ENCODE data around the gene EHD4.
A peak's percentile ranks its signal among the peaks of the same experiment; 100 is the strongest.

- TF ChIP-seq, protein P1, sequence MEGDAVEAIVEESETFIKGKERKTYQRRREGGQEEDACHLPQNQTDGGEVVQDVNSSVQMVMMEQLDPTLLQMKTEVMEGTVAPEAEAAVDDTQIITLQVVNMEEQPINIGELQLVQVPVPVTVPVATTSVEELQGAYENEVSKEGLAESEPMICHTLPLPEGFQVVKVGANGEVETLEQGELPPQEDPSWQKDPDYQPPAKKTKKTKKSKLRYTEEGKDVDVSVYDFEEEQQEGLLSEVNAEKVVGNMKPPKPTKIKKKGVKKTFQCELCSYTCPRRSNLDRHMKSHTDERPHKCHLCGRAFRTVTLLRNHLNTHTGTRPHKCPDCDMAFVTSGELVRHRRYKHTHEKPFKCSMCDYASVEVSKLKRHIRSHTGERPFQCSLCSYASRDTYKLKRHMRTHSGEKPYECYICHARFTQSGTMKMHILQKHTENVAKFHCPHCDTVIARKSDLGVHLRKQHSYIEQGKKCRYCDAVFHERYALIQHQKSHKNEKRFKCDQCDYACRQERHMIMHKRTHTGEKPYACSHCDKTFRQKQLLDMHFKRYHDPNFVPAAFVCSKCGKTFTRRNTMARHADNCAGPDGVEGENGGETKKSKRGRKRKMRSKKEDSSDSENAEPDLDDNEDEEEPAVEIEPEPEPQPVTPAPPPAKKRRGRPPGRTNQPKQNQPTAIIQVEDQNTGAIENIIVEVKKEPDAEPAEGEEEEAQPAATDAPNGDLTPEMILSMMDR (IDR thresholded peaks at IDR 0.05) = no peak
- TF ChIP-seq POLR2AphosphoS5 (IDR thresholded peaks at IDR 0.05; ENCODE audit: insufficient read depth in 1 of 2, low read depth in 1 of 2) = peak in 1 of 2 donors; percentile 49
- no peak for TF ChIP-seq POLR2A (IDR thresholded peaks at IDR 0.05)
Measured at GRCh38 chr15:41894791-41895463, 77.4 kb downstream of the EHD4 start.

Data from vagina (tissue), 2 donors.